K562 (cell line): ENCODE results near the gene PLEKHA1. TPM values are rescaled to one million over a fixed set of nuclear protein-coding genes. Genes with fewer than 3 reads are reported as not detected.

Experiments
- ATAC-seq: fragments of 200-7000 bp; cut with Tn5 transposase; 3 replicates; pipeline ENCODE4 v1.9.1; 2020; ENCODE audit warnings: moderate library complexity
- BruUV-seq: library from RNA; stranded (reverse); fragments of 400-500 nt; replicated peaks from 2 replicates; lab custom pipeline; 2021; lab: Mats Ljungman, UMichigan
- CTCF ChIA-PET: fragments of 300-600 bp; formaldehyde crosslinking; extraction: SDS; loops from one replicate; lab custom pipeline; 2021; ENCODE audit warnings: low intra/inter-chr PET ratio; lab: Yijun Ruan, JAX
- POLR2A ChIA-PET: fragments of 300-600, 350-650 bp; sonication (Branson Sonifier 250); formaldehyde crosslinking; extraction: SDS; loops from one replicate; lab custom pipeline; 2021; ENCODE audit warnings: antibody characterized with exemption, inconsistent platforms; lab: Yijun Ruan, JAX
- DNase-seq, 4 experiments: peaks; one replicate each; pipeline versions ENCODE4 v3.0.0 to v3.0.0-alpha.2; 2011 to 2018; ENCODE audit warnings: low spot score in 3 of 4, mixed read lengths in 3 of 4; ENCODE audit errors: extremely low read depth in 1 of 4
- FAIRE-seq: peaks from 2 replicates; lab custom pipeline; 2011; peaks lifted over from hg19 to GRCh38; lab: Jason Lieb, UNC
- H2AFZ ChIP-seq: 2 replicates; pipeline ENCODE4 v1.6.0; 2011; ENCODE audit warnings: low read depth, low read length, control low read depth, inconsistent platforms
- H3K27ac ChIP-seq: fragments of 200-600 bp; 3 replicates; pipeline ENCODE4 v1.8.0; 2011; ENCODE audit warnings: low read depth, mild to moderate bottlenecking, control low read depth, inconsistent platforms, low read length, moderate library complexity, mixed read lengths; ENCODE audit errors: extremely low read depth
- H3K27me3 ChIP-seq, 2 experiments: fragments of 300-600 bp in 1 of 2; 2 replicates in 1 of 2; 3 replicates in 1 of 2; pipeline versions ENCODE4 v1.6.0 to v1.8.0; 2011; ENCODE audit warnings: inconsistent platforms in 2 of 2, low read length in 2 of 2, mild to moderate bottlenecking in 1 of 2, mixed read lengths in 1 of 2, moderate library complexity in 1 of 2; ENCODE audit not compliant: control insufficient read depth in 2 of 2, insufficient read depth in 2 of 2
- H3K36me3 ChIP-seq: fragments of 300-600 bp; 3 replicates; pipeline ENCODE4 v1.8.0; 2011; ENCODE audit warnings: mild to moderate bottlenecking, low read length, inconsistent platforms; ENCODE audit not compliant: control insufficient read depth, insufficient read depth
- H3K4me1 ChIP-seq, 2 experiments: fragments of 200-600 bp in 1 of 2; replicated peaks in 1 of 2; 2 replicates in 1 of 2; 3 replicates in 1 of 2; pipeline versions ENCODE4 v1.5.1 to v1.8.0; 2011; ENCODE audit warnings: inconsistent platforms in 2 of 2, low read length in 2 of 2, mild to moderate bottlenecking in 1 of 2, mixed read lengths in 1 of 2, moderate library complexity in 1 of 2; ENCODE audit not compliant: control insufficient read depth in 2 of 2, insufficient read depth in 2 of 2
- H3K4me2 ChIP-seq: 2 replicates; pipeline ENCODE4 v1.6.1; 2011; ENCODE audit warnings: low read length, control low read depth, inconsistent platforms, mixed read lengths; ENCODE audit not compliant: insufficient read depth
- H3K4me3 ChIP-seq: fragments of 200-600 bp; sonication (generic), shearing (Covaris generic); 2 replicates; pipeline ENCODE4 v1.5.1; 2016; ENCODE audit warnings: control low read depth, inconsistent platforms
- H3K79me2 ChIP-seq: fragments of 200-600 bp; 3 replicates; pipeline ENCODE4 v1.8.0; 2011; ENCODE audit warnings: low read length, inconsistent platforms; ENCODE audit not compliant: control insufficient read depth, insufficient read depth
- H3K9ac ChIP-seq, 2 experiments: 2 replicates each; pipeline versions ENCODE4 v1.6.0 to v1.6.1; 2011; ENCODE audit warnings: low read depth in 2 of 2, low read length in 2 of 2, control low read depth in 1 of 2, inconsistent platforms in 1 of 2, mild to moderate bottlenecking in 1 of 2, mixed read lengths in 1 of 2; ENCODE audit not compliant: insufficient read depth in 1 of 2
- H3K9me1 ChIP-seq: one replicate; pipeline ENCODE4 v1.6.0; 2011; ENCODE audit warnings: inconsistent platforms, mild to moderate bottlenecking, low read length, moderate library complexity; ENCODE audit not compliant: control insufficient read depth, insufficient read depth
- H3K9me3 ChIP-seq: replicated peaks from 2 replicates; pipeline ENCODE4 v1.5.1; 2011; ENCODE audit warnings: low read depth, low read length, inconsistent platforms; ENCODE audit not compliant: control insufficient read depth, insufficient read depth
- H4K20me1 ChIP-seq: replicated peaks from 2 replicates; pipeline ENCODE4 v1.6.1; 2011; ENCODE audit warnings: low read length, inconsistent platforms, mixed read lengths; ENCODE audit not compliant: control insufficient read depth, insufficient read depth
- CXXC5 ChIP-seq: fragments of 250-450 bp; sonication (Bioruptor Pico); IDR thresholded peaks from 2 replicates; pipeline ENCODE4 v1.8.0; 2022; ENCODE audit warnings: inconsistent platforms, mild to moderate bottlenecking, moderate library complexity
- EHMT2 ChIP-seq: fragments of 450-650 bp; IDR thresholded peaks from 2 replicates; pipeline ENCODE4 v1.6.1; 2018; ENCODE audit warnings: antibody characterized with exemption
- RFX7 ChIP-seq: fragments of 250-450 bp; sonication (Bioruptor Pico); IDR thresholded peaks from 2 replicates; pipeline ENCODE4 v1.5.1; 2021; ENCODE audit warnings: mild to moderate bottlenecking
- TCFL5 ChIP-seq: fragments of 250-450 bp; sonication (Bioruptor Pico); conservative IDR thresholded peaks from 2 replicates; pipeline ENCODE4 v1.6.1; 2021; ENCODE audit warnings: mild to moderate bottlenecking, moderate library complexity, matching md5 sums
- ZBTB1 ChIP-seq: sonication (generic); formaldehyde crosslinking; IDR thresholded peaks from 2 replicates; pipeline ENCODE4 v1.8.1; 2023; ENCODE audit warnings: missing genetic modification reagents, low read depth, mild to moderate bottlenecking, borderline replicate concordance
- ZBTB33 ChIP-seq: sonication (generic); formaldehyde crosslinking; IDR thresholded peaks from 2 replicates; pipeline ENCODE4 v1.8.1; 2023; ENCODE audit warnings: mild to moderate bottlenecking, missing genetic modification reagents
- ZNF124 ChIP-seq: sonication (generic); formaldehyde crosslinking; IDR thresholded peaks from 2 replicates; pipeline ENCODE4 v1.8.1; 2022; ENCODE audit warnings: missing genetic modification reagents
- ZNF583 ChIP-seq: fragments of 250-450 bp; sonication (Bioruptor Pico); IDR thresholded peaks from 2 replicates; pipeline ENCODE4 v1.4.0; 2020
- WGBS: fragments of 100-300 bp; shearing (Covaris generic); methylation state at CpG from one replicate; pipeline ENCODE4 v1.1.6; 2016; ENCODE audit warnings: low coverage, mixed read lengths; ENCODE audit not compliant: insufficient coverage; ENCODE audit errors: missing lambda C conversion rate; 5-methylcytosine and 5-hydroxymethylcytosine counted together
- in situ Hi-C: fragments of 300-500 bp; cut with MboI; formaldehyde crosslinking; loops from 4 replicates; pipeline ENCODE4 v1.15.0; 2018; ENCODE audit warnings: inconsistent platforms, mixed read lengths
- intact Hi-C: fragments of 100-400 bp; cut with micrococcal nuclease; formaldehyde crosslinking; loops from 2 replicates; pipeline ENCODE4 v1.14.2; 2022
- polyA plus RNA-seq, 8 experiments: library from polyadenylated mRNA; depleted of rRNA in 4 of 8; stranded (reverse) in 5 of 8; unstranded in 3 of 8; fragments of >200 nt; fragmentation: Nextera tagmentation in 2 of 8; fragmentation: Illumina TruSeq in 1 of 8; extraction: Ambion mirVana in 2 of 8; extraction: Trizol in 1 of 8; gene quantifications; 2 replicates each; pipeline versions ENCODE4 v1.2.1 to v1.2.3, GENCODE V29; 2011 to 2014; ENCODE audit warnings: inconsistent platforms in 1 of 8, missing spikeins in 1 of 8
- total RNA-seq, 7 experiments: library from RNA; depleted of rRNA in 6 of 7; stranded (reverse); fragments of >200 nt in 6 of 7; fragmentation: Illumina TruSeq in 2 of 7; extraction: Trizol in 2 of 7; gene quantifications; 2 replicates each; pipeline versions ENCODE4 v1.2.1 to v1.2.3, GENCODE V29; 2011 to 2021; ENCODE audit warnings: low replicate concordance in 1 of 7
- TF ChIP-seq, protein P1 (sequence below): IDR thresholded peaks from 2 replicates; pipeline ENCODE4 v1.6.1; 2012; ENCODE audit warnings: low read depth, low read length, improper control_type of control experiment, borderline replicate concordance
- TF ChIP-seq, protein P2 (sequence below), 2 experiments: fragments of 450-650 bp in 1 of 2; IDR thresholded peaks; 2 replicates each; pipeline ENCODE4 v1.6.1; 2011 to 2017; ENCODE audit warnings: low read depth in 2 of 2, antibody characterized with exemption in 1 of 2, borderline replicate concordance in 1 of 2, low read length in 1 of 2, mild to moderate bottlenecking in 1 of 2, mixed read lengths in 1 of 2; ENCODE audit not compliant: control insufficient read depth in 1 of 2

The PLEKHA1 gene
- total and polyA plus RNA-seq, 9 of the 15 experiments (the other 6 are each of a cell fraction or from before 2014, with no cell fraction given): 0.05 to 4.7 (median 1.0) TPM

DNA sequence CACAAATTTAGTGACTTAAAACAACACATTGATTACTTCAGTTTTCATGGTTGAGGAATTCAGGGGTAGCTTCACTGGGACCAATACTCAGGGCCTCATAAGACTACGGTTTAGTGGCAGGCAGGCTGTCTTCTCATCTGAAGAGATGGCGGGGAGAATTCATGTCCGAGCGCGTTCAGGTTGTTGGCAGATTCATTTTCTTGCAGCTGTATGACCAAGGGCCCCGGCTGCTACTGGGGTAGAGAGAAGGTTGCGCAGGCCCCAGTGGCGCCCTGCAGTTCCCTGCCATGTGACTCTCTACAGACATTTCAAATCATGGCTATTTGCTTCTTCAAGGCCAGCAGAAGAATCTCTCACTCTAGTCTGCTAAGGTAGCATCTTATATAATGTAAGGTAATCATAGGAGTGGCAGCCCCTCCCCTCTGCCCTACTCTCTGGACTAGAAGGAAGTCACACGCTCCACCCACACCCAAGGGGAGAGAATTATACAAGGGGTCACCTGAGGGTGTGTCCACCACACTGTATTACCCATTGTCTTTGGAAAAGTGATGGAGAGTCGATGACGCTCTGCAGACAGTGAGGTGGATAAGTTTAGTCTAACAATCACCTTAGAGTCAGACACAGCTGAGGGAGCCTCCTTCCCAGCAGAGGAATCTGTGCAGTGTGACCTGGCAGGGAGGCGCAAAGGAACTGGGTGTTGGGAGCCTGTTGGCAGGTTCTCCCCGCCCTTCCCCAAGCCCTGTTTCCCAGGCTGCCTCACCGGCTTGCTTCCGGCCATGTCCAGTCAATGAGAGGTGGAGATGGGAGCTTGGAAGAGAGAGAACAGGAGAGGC, 35.7 kb upstream of the PLEKHA1 start (continued):
- TF ChIP-seq ZBTB33 (CRISPR knock-in tag): no peak

GRCh38 chr10:122341141-122341810, 33.2 kb upstream of the PLEKHA1 start:
- H3K9me3 ChIP-seq: no peaks in the 10 kb centered on the region
- CTCF ChIA-PET: no interaction called here
- H3K9me1 ChIP-seq: no peaks in the 10 kb centered on the region
- H3K4me1 ChIP-seq: no peaks in the 10 kb centered on the region
- ATAC-seq: no peak
- WGBS: 2% methylated on average over 9 of the region's 11 CpGs
- no peak for TF ChIP-seq EHMT2
- TF ChIP-seq ZNF583 (CRISPR knock-in tag): no peak
- no peak for TF ChIP-seq RFX7 (CRISPR knock-in tag)
- no peak for TF ChIP-seq TCFL5 (CRISPR knock-in tag)
- TF ChIP-seq ZBTB1: no peak
- TF ChIP-seq ZNF124 (CRISPR knock-in tag): no peak
- TF ChIP-seq, protein P1, sequence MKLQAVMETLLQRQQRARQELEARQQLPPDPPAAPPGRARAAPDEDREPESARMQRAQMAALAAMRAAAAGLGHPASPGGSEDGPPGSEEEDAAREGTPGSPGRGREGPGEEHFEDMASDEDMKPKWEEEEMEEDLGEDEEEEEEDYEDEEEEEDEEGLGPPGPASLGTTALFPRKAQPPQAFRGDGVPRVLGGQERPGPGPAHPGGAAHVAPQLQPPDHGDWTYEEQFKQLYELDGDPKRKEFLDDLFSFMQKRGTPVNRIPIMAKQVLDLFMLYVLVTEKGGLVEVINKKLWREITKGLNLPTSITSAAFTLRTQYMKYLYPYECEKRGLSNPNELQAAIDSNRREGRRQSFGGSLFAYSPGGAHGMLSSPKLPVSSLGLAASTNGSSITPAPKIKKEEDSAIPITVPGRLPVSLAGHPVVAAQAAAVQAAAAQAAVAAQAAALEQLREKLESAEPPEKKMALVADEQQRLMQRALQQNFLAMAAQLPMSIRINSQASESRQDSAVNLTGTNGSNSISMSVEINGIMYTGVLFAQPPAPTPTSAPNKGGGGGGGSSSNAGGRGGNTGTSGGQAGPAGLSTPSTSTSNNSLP: no peak
- no peak for TF ChIP-seq CXXC5
- TF ChIP-seq, protein P2, sequence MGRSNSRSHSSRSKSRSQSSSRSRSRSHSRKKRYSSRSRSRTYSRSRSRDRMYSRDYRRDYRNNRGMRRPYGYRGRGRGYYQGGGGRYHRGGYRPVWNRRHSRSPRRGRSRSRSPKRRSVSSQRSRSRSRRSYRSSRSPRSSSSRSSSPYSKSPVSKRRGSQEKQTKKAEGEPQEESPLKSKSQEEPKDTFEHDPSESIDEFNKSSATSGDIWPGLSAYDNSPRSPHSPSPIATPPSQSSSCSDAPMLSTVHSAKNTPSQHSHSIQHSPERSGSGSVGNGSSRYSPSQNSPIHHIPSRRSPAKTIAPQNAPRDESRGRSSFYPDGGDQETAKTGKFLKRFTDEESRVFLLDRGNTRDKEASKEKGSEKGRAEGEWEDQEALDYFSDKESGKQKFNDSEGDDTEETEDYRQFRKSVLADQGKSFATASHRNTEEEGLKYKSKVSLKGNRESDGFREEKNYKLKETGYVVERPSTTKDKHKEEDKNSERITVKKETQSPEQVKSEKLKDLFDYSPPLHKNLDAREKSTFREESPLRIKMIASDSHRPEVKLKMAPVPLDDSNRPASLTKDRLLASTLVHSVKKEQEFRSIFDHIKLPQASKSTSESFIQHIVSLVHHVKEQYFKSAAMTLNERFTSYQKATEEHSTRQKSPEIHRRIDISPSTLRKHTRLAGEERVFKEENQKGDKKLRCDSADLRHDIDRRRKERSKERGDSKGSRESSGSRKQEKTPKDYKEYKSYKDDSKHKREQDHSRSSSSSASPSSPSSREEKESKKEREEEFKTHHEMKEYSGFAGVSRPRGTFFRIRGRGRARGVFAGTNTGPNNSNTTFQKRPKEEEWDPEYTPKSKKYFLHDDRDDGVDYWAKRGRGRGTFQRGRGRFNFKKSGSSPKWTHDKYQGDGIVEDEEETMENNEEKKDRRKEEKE (IDR thresholded peaks at IDR 0.05; ENCODE audit: borderline replicate concordance in 1 of 2, control insufficient read depth in 1 of 2, low read depth in 2 of 2, low read length in 1 of 2): no peak
- H3K27me3 ChIP-seq: peaks cover 0 to 9% of the 10 kb centered on the region in 2 experiments; a peak in 4 of 5 replicates
- no peak overlapping the region for H2AFZ ChIP-seq
- H3K9ac ChIP-seq: no peak overlapping the region
- DNase-seq: no peak
- intact Hi-C loops (loop anchor here (10.0 kb wide), 1 partner anchor 224 kb away; the partner anchor contains the start of gene DMBT1), in situ Hi-C loops (no loop called here)
- H4K20me1 ChIP-seq: no peaks in the 10 kb centered on the region; the same call in 1 of the 2 replicates
- FAIRE-seq: no peak
- BruUV-seq: no TSS peak
- H3K79me2 ChIP-seq: no peaks in the 10 kb centered on the region
- H3K4me2 ChIP-seq: no peak overlapping the region
- H3K36me3 ChIP-seq: no peaks in the 10 kb centered on the region
- no peak overlapping the region for H3K4me3 ChIP-seq
- no peak overlapping the region for H3K27ac ChIP-seq
- POLR2A ChIA-PET: no interaction called here
